SK-N-SH treated with all-trans-retinoic acid at 6 μM for 48 hours (cell line): ENCODE measurements around the gene SUMO1.

ENCODE experiments used
- ARNTL ChIP-seq: fragments of 450-650 bp; formaldehyde crosslinking; IDR thresholded peaks from 2 replicates; pipeline ENCODE4 v1.5.0; 2020; ENCODE audit warnings: low read depth, mild to moderate bottlenecking, moderate library complexity, borderline replicate concordance
- CREB5 ChIP-seq: fragments of 250-450 bp; sonication (Bioruptor Pico); IDR thresholded peaks from 2 replicates; pipeline ENCODE4 v1.5.1; 2020; ENCODE audit warnings: low read depth, mild to moderate bottlenecking, moderate library complexity
- CSDC2 ChIP-seq: fragments of 250-450 bp; sonication (Bioruptor Pico); IDR thresholded peaks from 2 replicates; pipeline ENCODE4 v1.5.0; 2020; ENCODE audit warnings: mild to moderate bottlenecking, moderate library complexity
- ESRRG ChIP-seq: fragments of 250-450 bp; sonication (Bioruptor Pico); IDR thresholded peaks from 2 replicates; pipeline ENCODE4 v1.6.1; 2021; ENCODE audit warnings: mild to moderate bottlenecking
- OSR1 ChIP-seq: fragments of 250-450 bp; sonication (Bioruptor Pico); IDR thresholded peaks from 2 replicates; pipeline ENCODE4 v1.8.0; 2022; ENCODE audit warnings: moderate library complexity, mild to moderate bottlenecking, inconsistent platforms
- PATZ1 ChIP-seq: fragments of 250-450 bp; sonication (Bioruptor Pico); IDR thresholded peaks from 2 replicates; pipeline ENCODE4 v1.8.0; 2020; ENCODE audit warnings: mild to moderate bottlenecking, moderate library complexity, borderline replicate concordance
- POU6F1 ChIP-seq: fragments of 250-450 bp; sonication (Bioruptor Pico); IDR thresholded peaks from 2 replicates; pipeline ENCODE4 v1.8.0; 2021; ENCODE audit warnings: low read depth, mild to moderate bottlenecking, moderate library complexity, borderline replicate concordance
- RARB ChIP-seq: fragments of 250-450 bp; sonication (Bioruptor Pico); IDR thresholded peaks from 2 replicates; pipeline ENCODE4 v1.8.0; 2021; ENCODE audit warnings: mild to moderate bottlenecking, moderate library complexity
- TOX ChIP-seq: fragments of 250-450 bp; sonication (Bioruptor Pico); IDR thresholded peaks from 2 replicates; pipeline ENCODE4 v1.8.0; 2021; ENCODE audit warnings: mild to moderate bottlenecking, moderate library complexity, borderline replicate concordance
- TSHZ2 ChIP-seq: fragments of 250-450 bp; sonication (Bioruptor Pico); IDR thresholded peaks from 2 replicates; pipeline ENCODE4 v1.5.0; 2020; ENCODE audit warnings: mild to moderate bottlenecking, moderate library complexity
- ZFP3 ChIP-seq: fragments of 250-450 bp; sonication (Bioruptor Pico); IDR thresholded peaks from 2 replicates; pipeline ENCODE4 v1.5.0; 2020; ENCODE audit warnings: mild to moderate bottlenecking, moderate library complexity
- ZFP30 ChIP-seq: fragments of 450-650 bp; formaldehyde crosslinking; IDR thresholded peaks from 2 replicates; pipeline ENCODE4 v1.5.0; 2022; ENCODE audit warnings: mild to moderate bottlenecking, moderate library complexity
- ZNF565 ChIP-seq: fragments of 450-650 bp; formaldehyde crosslinking; conservative IDR thresholded peaks from 2 replicates; pipeline ENCODE4 v1.5.0; 2020; ENCODE audit warnings: low read depth, mild to moderate bottlenecking, moderate library complexity
- ZNF70 ChIP-seq: fragments of 450-650 bp; formaldehyde crosslinking; IDR thresholded peaks from 2 replicates; pipeline ENCODE4 v1.5.0; 2020; ENCODE audit warnings: mild to moderate bottlenecking, moderate library complexity

- no peak for TF ChIP-seq ARNTL
- no peak for TF ChIP-seq PATZ1 (CRISPR knock-in tag)
- TF ChIP-seq ZNF565 (CRISPR knock-in tag), result no peak
- no peak for TF ChIP-seq RARB
- no peak for TF ChIP-seq ZFP3 (CRISPR knock-in tag)
- TF ChIP-seq TSHZ2 (CRISPR knock-in tag), result no peak
- TF ChIP-seq OSR1 (CRISPR knock-in tag), result no peak
- no peak for TF ChIP-seq ZFP30
- no peak for TF ChIP-seq CSDC2 (CRISPR knock-in tag)
- TF ChIP-seq CREB5 (CRISPR knock-in tag), result no peak
- TF ChIP-seq TOX, result no peak
- TF ChIP-seq ZNF70 (CRISPR knock-in tag), result no peak
- TF ChIP-seq ESRRG (CRISPR knock-in tag), result no peak
- no peak for TF ChIP-seq POU6F1 (CRISPR knock-in tag)
Observed at GRCh38 chr2:202201220-202202160, 36.9 kb downstream of the SUMO1 start.
